Panc1 (cell line): ENCODE data around the gene UBA52.

ENCODE experiments used
- CTCF ChIP-seq: fragments of 450-650 bp; IDR thresholded peaks from 2 replicates; pipeline ENCODE4 v1.5.1; 2017; ENCODE audit warnings: mild to moderate bottlenecking
- SIN3A ChIP-seq: IDR thresholded peaks from 2 replicates; pipeline ENCODE4 v1.6.1; 2012; ENCODE audit warnings: low read depth, mild to moderate bottlenecking, low read length, moderate library complexity, borderline replicate concordance; ENCODE audit not compliant: insufficient read depth

- TF ChIP-seq SIN3A (no peak), CTCF (no peak; the same call in 1 of the 2 replicates)
Measured at GRCh38 chr19:18603255-18603957, 31.7 kb downstream of the UBA52 start.
